A673 (cell line): Measurements from ENCODE around the gene MEG3.

Source experiments
- EZH2 ChIP-seq: fragments of 200-600 bp; sonication (generic); IDR thresholded peaks from 2 replicates; pipeline ENCODE4 v1.6.1; 2017; ENCODE audit warnings: borderline replicate concordance, low read depth, mild to moderate bottlenecking, mixed read lengths, antibody characterized with exemption, low read length; ENCODE audit not compliant: poor library complexity, severe bottlenecking
- TF ChIP-seq, protein P1 (sequence below): fragments of 300-800, 200-600 bp; sonication (generic); conservative IDR thresholded peaks from 2 replicates; pipeline ENCODE4 v1.5.1; 2017; ENCODE audit warnings: low read depth, mild to moderate bottlenecking, antibody characterized with exemption, low read length, moderate library complexity, mixed read lengths

DNA sequence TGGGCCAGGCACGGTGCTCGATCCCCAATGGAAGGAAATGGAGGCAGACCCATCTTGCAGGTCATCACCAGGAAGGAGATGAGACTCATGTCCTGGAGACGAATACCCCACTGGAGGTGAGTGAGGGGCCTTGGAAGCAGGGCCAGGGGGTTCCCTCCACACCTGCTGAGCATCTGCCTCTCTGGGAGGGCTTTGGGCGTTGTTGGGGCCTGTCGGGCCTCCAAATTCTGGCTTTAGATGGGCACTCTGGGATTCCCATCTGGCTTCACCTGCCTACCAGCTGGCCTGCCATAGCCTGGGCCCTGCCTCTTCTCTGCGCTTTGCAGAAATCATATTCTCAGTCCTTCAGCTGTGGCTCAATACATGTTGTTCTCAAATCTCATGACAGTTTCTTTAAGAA lies 63.7 kb downstream of the MEG3 start:
- TF ChIP-seq, protein P1, sequence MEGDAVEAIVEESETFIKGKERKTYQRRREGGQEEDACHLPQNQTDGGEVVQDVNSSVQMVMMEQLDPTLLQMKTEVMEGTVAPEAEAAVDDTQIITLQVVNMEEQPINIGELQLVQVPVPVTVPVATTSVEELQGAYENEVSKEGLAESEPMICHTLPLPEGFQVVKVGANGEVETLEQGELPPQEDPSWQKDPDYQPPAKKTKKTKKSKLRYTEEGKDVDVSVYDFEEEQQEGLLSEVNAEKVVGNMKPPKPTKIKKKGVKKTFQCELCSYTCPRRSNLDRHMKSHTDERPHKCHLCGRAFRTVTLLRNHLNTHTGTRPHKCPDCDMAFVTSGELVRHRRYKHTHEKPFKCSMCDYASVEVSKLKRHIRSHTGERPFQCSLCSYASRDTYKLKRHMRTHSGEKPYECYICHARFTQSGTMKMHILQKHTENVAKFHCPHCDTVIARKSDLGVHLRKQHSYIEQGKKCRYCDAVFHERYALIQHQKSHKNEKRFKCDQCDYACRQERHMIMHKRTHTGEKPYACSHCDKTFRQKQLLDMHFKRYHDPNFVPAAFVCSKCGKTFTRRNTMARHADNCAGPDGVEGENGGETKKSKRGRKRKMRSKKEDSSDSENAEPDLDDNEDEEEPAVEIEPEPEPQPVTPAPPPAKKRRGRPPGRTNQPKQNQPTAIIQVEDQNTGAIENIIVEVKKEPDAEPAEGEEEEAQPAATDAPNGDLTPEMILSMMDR = no peak
- TF ChIP-seq EZH2 = no peak
